Neural progenitor cell (in vitro differentiated cells): ENCODE data around the gene TMEM31.

Source experiments
- CTCF ChIP-seq: fragments of 200-600 bp; sonication (generic); IDR thresholded peaks from 2 replicates; pipeline ENCODE4 v1.5.1; 2017; ENCODE audit warnings: antibody characterized with exemption, mild to moderate bottlenecking
- EZH2 ChIP-seq: fragments of 200-600 bp; sonication (generic); IDR thresholded peaks from 2 replicates; pipeline ENCODE4 v1.6.1; 2017; ENCODE audit warnings: antibody characterized with exemption, mild to moderate bottlenecking, moderate library complexity
- EZH2phosphoT487 ChIP-seq: fragments of 200-600 bp; sonication (generic); IDR thresholded peaks from 2 replicates; pipeline ENCODE4 v1.6.1; 2017; ENCODE audit warnings: antibody characterized with exemption

GRCh38 chrX:103730147-103730795 lies 19.6 kb downstream of the TMEM31 start:
- TF ChIP-seq CTCF, result no peak
- TF ChIP-seq EZH2phosphoT487, result no peak
- no peak for TF ChIP-seq EZH2
